ENCODE results near the gene ALDH6A1. TPM values are rescaled to one million over a fixed set of nuclear protein-coding genes. Genes with fewer than 3 reads are reported as not detected.

Gene ALDH6A1
- polyA plus RNA-seq, 1 donor from 2014 or later, result 11.1 TPM

DNA sequence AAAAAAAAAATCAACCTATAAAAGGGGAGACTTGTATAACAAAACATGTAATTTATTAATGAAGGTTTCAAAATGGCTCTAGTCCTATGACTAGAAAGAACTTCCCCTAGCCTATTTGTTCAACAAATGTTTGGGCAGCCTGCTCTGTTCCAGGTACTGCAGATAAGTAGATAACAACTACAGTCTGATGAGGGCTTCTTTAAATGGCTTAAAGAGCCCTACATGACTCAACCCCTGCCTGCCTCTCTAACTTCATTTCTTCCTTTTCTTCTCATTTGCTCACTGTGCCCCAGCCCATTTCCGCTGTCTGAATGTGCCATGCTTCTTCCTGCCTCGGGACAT is 21.5 kb downstream of the ALDH6A1 start:
- H3K79me2 ChIP-seq (replicated peaks; ENCODE audit: insufficient read depth, low read length), result no peaks in the 10 kb centered on the region
- no peaks in the 10 kb centered on the region for H3K9me3 ChIP-seq (ENCODE audit: low read length)
- H3K9me2 ChIP-seq (ENCODE audit: insufficient read depth, low read length), result no peaks in the 10 kb centered on the region
- no peak overlapping the region for H3K4me3 ChIP-seq (ENCODE audit: low read length)
- no peak for TF ChIP-seq POLR2AphosphoS5 (IDR thresholded peaks at IDR 0.05)
- TF ChIP-seq EZH2 (IDR thresholded peaks at IDR 0.05; ENCODE audit: borderline replicate concordance, insufficient read depth, low read length, poor library complexity, severe bottlenecking), result no peak
- no peak for TF ChIP-seq SMC3 (conservative IDR thresholded peaks at IDR 0.05; ENCODE audit: poor library complexity)
- no peak for TF ChIP-seq RAD21 (conservative IDR thresholded peaks at IDR 0.05)
- TF ChIP-seq EP300 (conservative IDR thresholded peaks at IDR 0.05; ENCODE audit: poor library complexity, severe bottlenecking), result no peak
- TF ChIP-seq, protein P1, sequence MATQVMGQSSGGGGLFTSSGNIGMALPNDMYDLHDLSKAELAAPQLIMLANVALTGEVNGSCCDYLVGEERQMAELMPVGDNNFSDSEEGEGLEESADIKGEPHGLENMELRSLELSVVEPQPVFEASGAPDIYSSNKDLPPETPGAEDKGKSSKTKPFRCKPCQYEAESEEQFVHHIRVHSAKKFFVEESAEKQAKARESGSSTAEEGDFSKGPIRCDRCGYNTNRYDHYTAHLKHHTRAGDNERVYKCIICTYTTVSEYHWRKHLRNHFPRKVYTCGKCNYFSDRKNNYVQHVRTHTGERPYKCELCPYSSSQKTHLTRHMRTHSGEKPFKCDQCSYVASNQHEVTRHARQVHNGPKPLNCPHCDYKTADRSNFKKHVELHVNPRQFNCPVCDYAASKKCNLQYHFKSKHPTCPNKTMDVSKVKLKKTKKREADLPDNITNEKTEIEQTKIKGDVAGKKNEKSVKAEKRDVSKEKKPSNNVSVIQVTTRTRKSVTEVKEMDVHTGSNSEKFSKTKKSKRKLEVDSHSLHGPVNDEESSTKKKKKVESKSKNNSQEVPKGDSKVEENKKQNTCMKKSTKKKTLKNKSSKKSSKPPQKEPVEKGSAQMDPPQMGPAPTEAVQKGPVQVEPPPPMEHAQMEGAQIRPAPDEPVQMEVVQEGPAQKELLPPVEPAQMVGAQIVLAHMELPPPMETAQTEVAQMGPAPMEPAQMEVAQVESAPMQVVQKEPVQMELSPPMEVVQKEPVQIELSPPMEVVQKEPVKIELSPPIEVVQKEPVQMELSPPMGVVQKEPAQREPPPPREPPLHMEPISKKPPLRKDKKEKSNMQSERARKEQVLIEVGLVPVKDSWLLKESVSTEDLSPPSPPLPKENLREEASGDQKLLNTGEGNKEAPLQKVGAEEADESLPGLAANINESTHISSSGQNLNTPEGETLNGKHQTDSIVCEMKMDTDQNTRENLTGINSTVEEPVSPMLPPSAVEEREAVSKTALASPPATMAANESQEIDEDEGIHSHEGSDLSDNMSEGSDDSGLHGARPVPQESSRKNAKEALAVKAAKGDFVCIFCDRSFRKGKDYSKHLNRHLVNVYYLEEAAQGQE (IDR thresholded peaks at IDR 0.05; ENCODE audit: borderline replicate concordance), result no peak
- no peak for TF ChIP-seq MXI1 (conservative IDR thresholded peaks at IDR 0.05; ENCODE audit: poor library complexity, severe bottlenecking)
- TF ChIP-seq TAF1 (IDR thresholded peaks at IDR 0.05; ENCODE audit: low read depth), result no peak
- TF ChIP-seq, protein P2, sequence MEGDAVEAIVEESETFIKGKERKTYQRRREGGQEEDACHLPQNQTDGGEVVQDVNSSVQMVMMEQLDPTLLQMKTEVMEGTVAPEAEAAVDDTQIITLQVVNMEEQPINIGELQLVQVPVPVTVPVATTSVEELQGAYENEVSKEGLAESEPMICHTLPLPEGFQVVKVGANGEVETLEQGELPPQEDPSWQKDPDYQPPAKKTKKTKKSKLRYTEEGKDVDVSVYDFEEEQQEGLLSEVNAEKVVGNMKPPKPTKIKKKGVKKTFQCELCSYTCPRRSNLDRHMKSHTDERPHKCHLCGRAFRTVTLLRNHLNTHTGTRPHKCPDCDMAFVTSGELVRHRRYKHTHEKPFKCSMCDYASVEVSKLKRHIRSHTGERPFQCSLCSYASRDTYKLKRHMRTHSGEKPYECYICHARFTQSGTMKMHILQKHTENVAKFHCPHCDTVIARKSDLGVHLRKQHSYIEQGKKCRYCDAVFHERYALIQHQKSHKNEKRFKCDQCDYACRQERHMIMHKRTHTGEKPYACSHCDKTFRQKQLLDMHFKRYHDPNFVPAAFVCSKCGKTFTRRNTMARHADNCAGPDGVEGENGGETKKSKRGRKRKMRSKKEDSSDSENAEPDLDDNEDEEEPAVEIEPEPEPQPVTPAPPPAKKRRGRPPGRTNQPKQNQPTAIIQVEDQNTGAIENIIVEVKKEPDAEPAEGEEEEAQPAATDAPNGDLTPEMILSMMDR (IDR thresholded peaks at IDR 0.05; ENCODE audit: poor library complexity, severe bottlenecking), result no peak
- H3K27ac ChIP-seq (ENCODE audit: low read length), result no peak overlapping the region
- no peaks in the 10 kb centered on the region for H3F3A ChIP-seq (ENCODE audit: insufficient read depth, low read length, poor library complexity, severe bottlenecking)
- no peak overlapping the region for H2AFZ ChIP-seq (ENCODE audit: low read depth, low read length)
- no peak overlapping the region for H3K9ac ChIP-seq (ENCODE audit: low read length)
- no peaks in the 10 kb centered on the region for H4K20me1 ChIP-seq (ENCODE audit: insufficient read depth)
- H3K4me2 ChIP-seq (ENCODE audit: low read length), result no peak overlapping the region
- no peaks in the 10 kb centered on the region for H3K27me3 ChIP-seq (ENCODE audit: insufficient read depth, low read depth, low read length)
- H3K36me3 ChIP-seq (ENCODE audit: insufficient read depth, low read length), result no peaks in the 10 kb centered on the region

DNA sequence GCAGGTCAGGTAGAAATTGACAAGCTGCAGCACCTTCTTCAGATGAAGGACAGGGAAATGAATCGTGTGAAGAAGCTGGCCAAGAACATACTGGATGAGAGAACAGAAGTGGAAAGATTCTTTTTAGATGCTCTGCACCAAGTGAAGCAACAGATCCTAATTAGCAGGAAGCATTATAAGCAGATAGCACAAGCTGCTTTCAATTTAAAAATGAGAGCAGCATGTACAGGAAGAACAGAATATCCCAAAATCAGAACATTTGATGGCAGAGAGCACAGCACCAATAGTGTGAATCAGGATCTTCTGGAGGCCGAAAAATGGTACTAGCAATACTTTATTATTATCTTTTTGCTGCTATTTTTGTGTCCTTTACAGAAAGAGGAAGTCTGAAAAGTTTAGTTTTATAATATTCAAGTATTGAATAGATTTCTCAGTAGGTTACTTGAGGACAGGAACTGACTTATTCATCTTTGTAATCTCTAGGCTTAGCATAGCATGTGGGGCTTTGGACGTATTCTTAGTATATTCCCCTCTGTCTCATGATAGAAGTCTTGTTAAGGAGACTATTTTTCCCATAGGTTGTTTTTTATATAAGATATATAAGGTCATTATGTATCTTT is 34.3 kb downstream of the ALDH6A1 start:
- Histone ChIP-seq H3K27me3 (ENCODE audit: insufficient read depth, low read depth, low read length) (no peaks in the 10 kb centered on the region), H3F3A (ENCODE audit: insufficient read depth, low read length, poor library complexity, severe bottlenecking) (no peaks in the 10 kb centered on the region), H3K79me2 (replicated peaks; ENCODE audit: insufficient read depth, low read length) (no peaks in the 10 kb centered on the region), H3K9me3 (ENCODE audit: low read length) (no peaks in the 10 kb centered on the region), H4K20me1 (ENCODE audit: insufficient read depth) (no peaks in the 10 kb centered on the region), H2AFZ (ENCODE audit: low read depth, low read length) (no peak overlapping the region), H3K36me3 (ENCODE audit: insufficient read depth, low read length) (no peaks in the 10 kb centered on the region), H3K9ac (ENCODE audit: low read length) (no peak overlapping the region), H3K9me2 (ENCODE audit: insufficient read depth, low read length) (no peaks in the 10 kb centered on the region), H3K27ac (ENCODE audit: low read length) (no peak overlapping the region), H3K4me2 (ENCODE audit: low read length) (no peak overlapping the region), H3K4me3 (ENCODE audit: low read length) (no peak overlapping the region)
- TF ChIP-seq, protein P2 (IDR thresholded peaks at IDR 0.05; ENCODE audit: poor library complexity, severe bottlenecking), result no peak
- TF ChIP-seq POLR2AphosphoS5 (IDR thresholded peaks at IDR 0.05), result no peak
- no peak for TF ChIP-seq TAF1 (IDR thresholded peaks at IDR 0.05; ENCODE audit: low read depth)
- TF ChIP-seq MXI1 (conservative IDR thresholded peaks at IDR 0.05; ENCODE audit: poor library complexity, severe bottlenecking), result no peak
- no peak for TF ChIP-seq RAD21 (conservative IDR thresholded peaks at IDR 0.05)
- TF ChIP-seq EP300 (conservative IDR thresholded peaks at IDR 0.05; ENCODE audit: poor library complexity, severe bottlenecking), result no peak
- TF ChIP-seq, protein P1 (IDR thresholded peaks at IDR 0.05; ENCODE audit: borderline replicate concordance), result no peak
- TF ChIP-seq EZH2 (IDR thresholded peaks at IDR 0.05; ENCODE audit: borderline replicate concordance, insufficient read depth, low read length, poor library complexity, severe bottlenecking), result no peak
- no peak for TF ChIP-seq SMC3 (conservative IDR thresholded peaks at IDR 0.05; ENCODE audit: poor library complexity)

Measured in neural cell (in vitro differentiated cells).